GM12878 (cell line): Measurements from ENCODE around the gene DIP2A. TPM values are rescaled to one million over a fixed set of nuclear protein-coding genes. Genes with fewer than 3 reads are reported as not detected.

Experiments used
- ATAC-seq: fragments of 200-7000 bp; cut with Tn5 transposase; 3 replicates; pipeline ENCODE4 v1.9.1; 2020; ENCODE audit warnings: mild to moderate bottlenecking, moderate library complexity
- BruUV-seq: library from RNA; stranded (reverse); fragments of 400-500 nt; replicated peaks from 2 replicates; lab custom pipeline; 2021; lab: Mats Ljungman, UMichigan
- CTCF ChIA-PET: fragments of 300-600 bp; sonication (Branson Sonifier 250); formaldehyde crosslinking; extraction: SDS; loops from one replicate; lab custom pipeline; 2021; ENCODE audit warnings: inconsistent platforms; lab: Yijun Ruan, JAX
- POLR2A ChIA-PET: fragments of 350-600 bp; formaldehyde crosslinking; extraction: SDS; loops from one replicate; lab custom pipeline; 2021; ENCODE audit warnings: inconsistent platforms; lab: Charles Lee
- RAD21 ChIA-PET: fragments of 300-600 bp; sonication (Branson Sonifier 250); formaldehyde crosslinking; loops from one replicate; lab custom pipeline; 2023; ENCODE audit warnings: antibody characterized with exemption; ENCODE audit not compliant: unreplicated experiment; lab: Charles Lee
- SMC1A ChIA-PET: fragments of 300-600 bp; sonication (Branson Sonifier 250); formaldehyde crosslinking; loops from one replicate; lab custom pipeline; 2023; ENCODE audit not compliant: unreplicated experiment, uncharacterized antibody; lab: Charles Lee
- DNase-seq: peaks from one replicate; pipeline ENCODE4 v3.0.0-alpha.2; 2011; ENCODE audit warnings: low read depth, low spot score
- FAIRE-seq: peaks from 3 replicates; lab custom pipeline; 2011; peaks lifted over from hg19 to GRCh38; lab: Jason Lieb, UNC
- H2AFZ ChIP-seq: 2 replicates; pipeline ENCODE4 v1.6.0; 2011; ENCODE audit warnings: low read depth, low read length, control low read depth; ENCODE audit not compliant: control insufficient read depth
- H3K27ac ChIP-seq: 2 replicates; pipeline ENCODE4 v1.5.1; 2011; ENCODE audit warnings: control low read depth; ENCODE audit not compliant: control insufficient read depth, insufficient read depth
- H3K27me3 ChIP-seq, 2 experiments: replicated peaks in 1 of 2; 2 replicates each; pipeline versions ENCODE4 v1.6.0 to v1.6.1; 2011; ENCODE audit warnings: low read length in 1 of 2; ENCODE audit not compliant: control insufficient read depth in 2 of 2, insufficient read depth in 2 of 2
- H3K36me3 ChIP-seq, 2 experiments: 2 replicates each; pipeline ENCODE4 v1.5.1; 2011; ENCODE audit warnings: low read length in 1 of 2; ENCODE audit not compliant: control insufficient read depth in 2 of 2, insufficient read depth in 2 of 2
- H3K4me1 ChIP-seq: 2 replicates; pipeline ENCODE4 v1.6.1; 2011; ENCODE audit warnings: mild to moderate bottlenecking, low read length, moderate library complexity, mixed read lengths; ENCODE audit not compliant: control insufficient read depth, insufficient read depth
- H3K4me2 ChIP-seq: 2 replicates; pipeline ENCODE4 v1.6.0; 2011; ENCODE audit warnings: control low read depth; ENCODE audit not compliant: control insufficient read depth, insufficient read depth
- H3K4me3 ChIP-seq: fragments of 200-600 bp; sonication (generic); 2 replicates; pipeline ENCODE4 v1.5.1; 2016
- H3K79me2 ChIP-seq: 2 replicates; pipeline ENCODE4 v1.6.0; 2011; ENCODE audit warnings: low read length; ENCODE audit not compliant: control insufficient read depth, insufficient read depth
- H3K9ac ChIP-seq: 2 replicates; pipeline ENCODE4 v1.8.0; 2011; ENCODE audit warnings: low read length, control low read depth, mixed read lengths; ENCODE audit not compliant: control insufficient read depth, insufficient read depth
- H3K9me3 ChIP-seq: replicated peaks from 3 replicates; pipeline ENCODE4 v1.5.1; 2011; ENCODE audit warnings: mild to moderate bottlenecking, low read length; ENCODE audit not compliant: control insufficient read depth, insufficient read depth
- H4K20me1 ChIP-seq: 2 replicates; pipeline ENCODE4 v1.6.0; 2011; ENCODE audit not compliant: control insufficient read depth, insufficient read depth
- KAT2A ChIP-seq: conservative IDR thresholded peaks from 2 replicates; pipeline ENCODE4 v1.6.1; 2011; ENCODE audit warnings: low read depth, low read length; ENCODE audit not compliant: control insufficient read depth
- SP1 ChIP-seq: IDR thresholded peaks from one replicate; pipeline ENCODE4 v1.6.1; 2011; ENCODE audit warnings: low read depth, low read length
- ZZZ3 ChIP-seq: IDR thresholded peaks from 2 replicates; pipeline ENCODE4 v1.6.1; 2011; ENCODE audit warnings: low read depth; ENCODE audit not compliant: control insufficient read depth, insufficient read length
- WGBS: methylation state at CpG from one replicate; pipeline ENCODE4 v1.1.6; 2016; ENCODE audit warnings: low lambda C conversion rate; ENCODE audit not compliant: insufficient replicate concordance, insufficient coverage; ENCODE audit errors: missing lambda C conversion rate; 5-methylcytosine and 5-hydroxymethylcytosine counted together
- in situ Hi-C: fragments of 300-500 bp; cut with MboI; formaldehyde crosslinking; loops from 9 replicates; pipeline ENCODE4 v1.14.3; 2018; ENCODE audit warnings: mixed read lengths
- intact Hi-C: fragments of 100-400 bp; cut with micrococcal nuclease; formaldehyde crosslinking; loops from one replicate; pipeline ENCODE4 v1.14.2; 2022; ENCODE audit not compliant: unreplicated experiment
- polyA plus RNA-seq, 11 experiments: library from polyadenylated mRNA; depleted of rRNA in 4 of 11; unstranded in 6 of 11; stranded (reverse) in 5 of 11; fragments of >200 nt; fragmentation: Nextera tagmentation in 4 of 11; fragmentation: Illumina TruSeq in 1 of 11; extraction: Ambion mirVana in 4 of 11; extraction: Trizol in 1 of 11; gene quantifications; 1 replicate in 1 of 11; 2 replicates in 10 of 11; pipeline versions ENCODE4 v1.2.1 to v1.2.3, GENCODE V29; 2011 to 2016; ENCODE audit warnings: inconsistent platforms in 2 of 11, missing spikeins in 2 of 11, low read depth in 1 of 11
- total RNA-seq, 4 experiments: library from RNA; depleted of rRNA in 3 of 4; stranded (reverse); fragments of >200 nt in 3 of 4; fragmentation: Illumina TruSeq in 1 of 4; extraction: Trizol in 1 of 4; gene quantifications; 2 replicates each; pipeline versions ENCODE4 v1.2.1 to v1.2.3, GENCODE V29; 2013 to 2021
- TF ChIP-seq, protein P1 (sequence below): fragments of 450-650 bp; conservative IDR thresholded peaks from 2 replicates; pipeline ENCODE4 v1.6.1; 2017; ENCODE audit warnings: mild to moderate bottlenecking, moderate library complexity
- TF ChIP-seq, protein P2 (sequence below): IDR thresholded peaks from 2 replicates; pipeline ENCODE4 v1.6.1; 2012; ENCODE audit warnings: low read depth, low read length, improper control_type of control experiment

The DIP2A gene
- total and polyA plus RNA-seq, 10 of the 15 experiments (the other 5 are each of a cell fraction or from before 2014, with no cell fraction given), result 1.7 to 25.5 (median 12.2) TPM

- no peak for ATAC-seq
These were observed 39.8 kb downstream of the DIP2A start for GRCh38 chr21:46498335-46499050.

More at GRCh38 chr21:46498335-46499050, 39.8 kb downstream of the DIP2A start:
- POLR2A ChIA-PET, result no interaction called here
- no peak for DNase-seq
- SMC1A ChIA-PET, result interaction anchor here (1.0 to 2.5 kb wide), 2 partner anchors 31 to 141 kb away, joined by 3 to 10 read pairs; no protein-coding TSS in a partner anchor
- Histone ChIP-seq H3K4me2 (no peak overlapping the region), H3K9ac (no peak overlapping the region), H4K20me1 (no peaks in the 10 kb centered on the region)
- no TSS peak for BruUV-seq
- RAD21 ChIA-PET, result no interaction called here
- TF ChIP-seq SP1 (no peak), KAT2A (no peak), ZZZ3 (no peak)
- TF ChIP-seq, protein P1, sequence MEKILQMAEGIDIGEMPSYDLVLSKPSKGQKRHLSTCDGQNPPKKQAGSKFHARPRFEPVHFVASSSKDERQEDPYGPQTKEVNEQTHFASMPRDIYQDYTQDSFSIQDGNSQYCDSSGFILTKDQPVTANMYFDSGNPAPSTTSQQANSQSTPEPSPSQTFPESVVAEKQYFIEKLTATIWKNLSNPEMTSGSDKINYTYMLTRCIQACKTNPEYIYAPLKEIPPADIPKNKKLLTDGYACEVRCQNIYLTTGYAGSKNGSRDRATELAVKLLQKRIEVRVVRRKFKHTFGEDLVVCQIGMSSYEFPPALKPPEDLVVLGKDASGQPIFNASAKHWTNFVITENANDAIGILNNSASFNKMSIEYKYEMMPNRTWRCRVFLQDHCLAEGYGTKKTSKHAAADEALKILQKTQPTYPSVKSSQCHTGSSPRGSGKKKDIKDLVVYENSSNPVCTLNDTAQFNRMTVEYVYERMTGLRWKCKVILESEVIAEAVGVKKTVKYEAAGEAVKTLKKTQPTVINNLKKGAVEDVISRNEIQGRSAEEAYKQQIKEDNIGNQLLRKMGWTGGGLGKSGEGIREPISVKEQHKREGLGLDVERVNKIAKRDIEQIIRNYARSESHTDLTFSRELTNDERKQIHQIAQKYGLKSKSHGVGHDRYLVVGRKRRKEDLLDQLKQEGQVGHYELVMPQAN, result no peak
- TF ChIP-seq, protein P2, sequence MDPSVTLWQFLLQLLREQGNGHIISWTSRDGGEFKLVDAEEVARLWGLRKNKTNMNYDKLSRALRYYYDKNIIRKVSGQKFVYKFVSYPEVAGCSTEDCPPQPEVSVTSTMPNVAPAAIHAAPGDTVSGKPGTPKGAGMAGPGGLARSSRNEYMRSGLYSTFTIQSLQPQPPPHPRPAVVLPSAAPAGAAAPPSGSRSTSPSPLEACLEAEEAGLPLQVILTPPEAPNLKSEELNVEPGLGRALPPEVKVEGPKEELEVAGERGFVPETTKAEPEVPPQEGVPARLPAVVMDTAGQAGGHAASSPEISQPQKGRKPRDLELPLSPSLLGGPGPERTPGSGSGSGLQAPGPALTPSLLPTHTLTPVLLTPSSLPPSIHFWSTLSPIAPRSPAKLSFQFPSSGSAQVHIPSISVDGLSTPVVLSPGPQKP, result no peak
- TF ChIP-seq, all 136 proteins: peak for 0
- Histone ChIP-seq H3K27ac (no peak overlapping the region), H3K36me3 (peaks cover 6 to 11% of the 10 kb centered on the region in 2 experiments; a peak in 3 of 4 replicates), H3K27me3 (no peaks in the 10 kb centered on the region), H3K79me2 (no peaks in the 10 kb centered on the region), H2AFZ (no peak overlapping the region), H3K9me3 (no peaks in the 10 kb centered on the region), H3K4me1 (peaks cover 11% of the 10 kb centered on the region), H3K4me3 (no peak overlapping the region)
- in situ Hi-C loops, result no loop called here
- intact Hi-C loops, result no loop called here
- FAIRE-seq, result no peak
- CTCF ChIA-PET, result no interaction called here
- 94% methylated on average over 26 of the region's 26 CpGs for WGBS
